NK-92 treated with Interleukin-12 subunit alpha and Interleukin-12 subunit beta, amount 100 ng/mL, for 24 hours (cell line): ENCODE results near the gene AKR7A2.
"Not testable (repeated sequence)": the region's sequence is repeated elsewhere in the genome, so short reads cannot be mapped to it uniquely, and the experiment has no call there.

ENCODE experiments used
- DNase-seq: peaks from one replicate; lab custom pipeline; 2025; lab: John Stamatoyannopoulos, UW

AKR7A2 gene

DNA sequence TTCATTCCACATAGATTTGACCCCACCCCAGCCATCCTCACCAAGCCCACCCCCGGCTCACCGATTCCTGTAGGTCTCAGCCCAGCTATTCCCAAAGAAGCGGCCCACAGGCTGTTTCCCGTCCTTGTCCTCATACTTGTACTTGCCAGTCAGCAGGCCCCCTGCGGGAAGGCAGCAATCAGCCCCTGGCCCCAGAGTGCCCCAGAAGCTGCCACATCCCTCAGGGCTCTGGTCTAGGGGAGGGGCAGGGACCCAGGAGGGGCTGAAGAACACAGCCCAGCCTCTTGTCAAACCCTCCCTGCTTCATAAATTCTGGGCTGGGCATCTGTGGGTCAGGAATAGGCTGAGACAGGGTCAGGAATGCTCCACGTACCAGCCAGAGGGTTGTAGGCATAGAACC is 5.0 kb downstream of the AKR7A2 start:
- DNase-seq = no peak

DNA sequence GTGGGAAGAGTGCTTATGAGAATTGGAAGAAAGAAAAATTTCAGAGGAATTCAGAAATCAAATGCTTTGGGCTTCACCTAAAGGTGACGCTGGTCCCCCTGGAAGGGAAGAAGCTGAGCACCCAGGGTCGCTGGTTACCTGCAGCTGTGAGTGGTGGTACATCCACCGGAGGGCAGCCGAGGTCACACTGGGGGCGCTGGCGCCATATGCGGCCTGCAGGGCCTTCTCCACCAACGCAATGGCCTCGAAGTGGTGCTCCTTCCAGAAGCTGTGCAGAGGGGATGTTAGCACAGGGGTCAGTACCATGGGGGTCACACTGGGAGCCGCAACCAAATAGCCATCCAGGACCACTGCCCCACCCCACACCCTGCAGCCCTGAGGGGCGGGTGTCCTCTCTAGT is 6.1 kb downstream of the AKR7A2 start:
- DNase-seq = no peak

DNA sequence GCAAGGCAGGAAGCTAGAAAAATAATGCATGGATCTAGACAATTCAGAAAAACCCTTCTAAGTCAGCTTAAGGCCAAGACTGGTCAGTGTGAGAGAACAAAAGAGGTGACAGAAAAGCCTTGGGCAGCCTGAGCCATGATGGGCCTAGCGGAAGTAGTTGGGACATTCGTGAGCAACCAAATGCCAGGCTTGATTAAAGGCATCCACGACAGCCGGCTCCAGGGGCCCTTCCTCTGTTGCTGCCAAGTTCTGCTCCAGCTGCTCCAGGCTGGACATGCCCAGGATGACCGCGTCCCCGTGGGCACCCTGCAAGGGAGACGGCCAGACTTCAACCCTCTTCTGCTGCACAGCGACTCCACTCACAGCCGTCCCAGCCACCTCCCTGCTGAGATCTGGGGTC is 7.9 kb downstream of the AKR7A2 start:
- DNase-seq = not testable (repeated sequence)

- DNase-seq = no peak
These were observed 11.7 kb downstream of the AKR7A2 start for GRCh38 chr1:19300211-19300610.

- DNase-seq = no peak
These were observed 17.3 kb downstream of the AKR7A2 start for GRCh38 chr1:19294638-19295037.

- no peak for DNase-seq
These were observed 22.7 kb downstream of the AKR7A2 start for GRCh38 chr1:19289244-19289643.

GRCh38 chr1:19288324-19289241 is 23.4 kb downstream of the AKR7A2 start, which contains the start of gene AKR7A3:
AKR7A3 (minus strand) TSS chr1:19288770; CDS start chr1:19288709, 61 bp downstream.
- not testable (repeated sequence) for DNase-seq

GRCh38 chr1:19287436-19288185 is 24.3 kb downstream of the AKR7A2 start:
- no peak for DNase-seq

DNA sequence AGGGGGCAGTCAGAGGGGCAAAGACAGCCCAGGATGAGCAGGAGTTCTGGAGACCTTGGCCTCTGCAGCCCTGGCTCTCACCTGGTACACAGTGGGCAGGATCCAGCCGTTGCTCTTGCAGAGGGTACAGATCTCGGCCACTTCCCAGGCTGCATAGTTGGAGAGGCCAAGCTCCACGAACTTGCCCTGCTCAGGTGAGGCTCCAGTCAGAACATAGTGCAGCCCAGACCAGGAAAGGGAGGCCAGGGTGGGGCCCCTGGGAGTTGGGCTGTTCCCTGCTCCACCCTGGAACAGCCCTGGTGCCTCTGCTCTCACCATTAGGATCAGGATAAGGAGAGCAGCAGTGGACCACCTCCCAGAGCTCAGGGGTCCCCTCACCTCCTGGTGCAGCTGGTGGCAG is 26.1 kb downstream of the AKR7A2 start:
- not testable (repeated sequence) for DNase-seq

- DNase-seq = not testable (repeated sequence)
These were observed 26.6 kb downstream of the AKR7A2 start for GRCh38 chr1:19285366-19285765.

GRCh38 chr1:19284881-19285280 is 27.1 kb downstream of the AKR7A2 start:
- DNase-seq = no peak

GRCh38 chr1:19283891-19284290 is 28.1 kb downstream of the AKR7A2 start:
- no peak for DNase-seq

DNA sequence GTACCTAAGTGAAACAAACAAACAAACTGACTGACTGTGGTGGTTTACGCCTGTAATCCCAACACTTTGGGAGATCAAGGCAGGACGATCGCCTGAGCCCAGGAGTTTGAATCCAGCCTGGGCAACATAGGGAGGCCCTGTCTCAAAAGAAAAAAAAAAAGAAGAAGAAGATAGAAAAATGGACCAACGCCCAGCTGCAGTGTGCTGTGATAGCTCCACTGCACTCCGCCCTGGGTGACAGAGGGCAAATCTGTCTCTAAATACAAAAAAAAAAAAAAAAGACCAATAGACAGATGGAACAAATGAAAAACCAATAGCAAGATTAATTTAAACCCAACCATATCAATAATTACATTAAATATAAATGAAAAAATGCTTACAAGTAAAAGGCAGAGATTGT is 37.3 kb downstream of the AKR7A2 start:
- DNase-seq = no peak

- DNase-seq = not testable (repeated sequence)
These were observed 38.0 kb downstream of the AKR7A2 start for GRCh38 chr1:19273844-19274531.

DNA sequence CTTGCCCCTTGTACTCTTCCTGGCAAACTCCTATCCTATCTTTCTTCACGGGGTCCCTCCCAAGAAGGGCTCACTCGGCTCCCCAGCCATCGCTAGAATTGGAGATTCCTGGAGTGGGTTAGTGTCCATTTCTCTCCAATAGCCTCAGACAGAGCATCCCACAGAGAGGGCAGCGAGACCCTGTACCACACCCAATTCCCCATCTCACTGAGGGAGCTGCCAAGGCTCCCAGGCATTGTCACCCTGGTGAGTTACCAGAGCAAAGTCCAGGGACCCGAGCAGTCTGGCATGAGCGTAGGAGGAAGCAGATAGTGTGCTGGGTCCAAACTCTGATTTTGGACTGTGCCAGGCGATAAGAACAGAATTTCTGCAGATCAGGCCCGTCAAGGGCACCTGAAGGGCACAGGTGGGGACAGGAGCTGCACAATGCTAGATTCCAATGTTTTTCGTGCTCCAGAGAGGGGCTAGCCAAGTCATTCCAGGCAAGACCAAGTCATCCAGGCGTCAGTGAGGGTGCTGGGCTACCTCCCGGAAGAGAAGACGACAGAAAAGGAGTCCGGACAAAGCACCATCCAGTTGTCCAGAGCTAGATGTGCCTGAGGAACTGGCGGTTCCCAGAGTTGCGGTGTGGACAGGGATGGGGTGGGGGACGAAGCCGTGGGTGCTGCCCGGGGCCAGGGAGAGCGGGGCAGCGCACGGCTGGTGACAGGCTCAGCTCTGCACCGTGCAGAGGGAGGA is 38.7 kb downstream of the AKR7A2 start:
- no peak for DNase-seq

- no peak for DNase-seq
These were observed 39.9 kb downstream of the AKR7A2 start for GRCh38 chr1:19272064-19272463.

DNA sequence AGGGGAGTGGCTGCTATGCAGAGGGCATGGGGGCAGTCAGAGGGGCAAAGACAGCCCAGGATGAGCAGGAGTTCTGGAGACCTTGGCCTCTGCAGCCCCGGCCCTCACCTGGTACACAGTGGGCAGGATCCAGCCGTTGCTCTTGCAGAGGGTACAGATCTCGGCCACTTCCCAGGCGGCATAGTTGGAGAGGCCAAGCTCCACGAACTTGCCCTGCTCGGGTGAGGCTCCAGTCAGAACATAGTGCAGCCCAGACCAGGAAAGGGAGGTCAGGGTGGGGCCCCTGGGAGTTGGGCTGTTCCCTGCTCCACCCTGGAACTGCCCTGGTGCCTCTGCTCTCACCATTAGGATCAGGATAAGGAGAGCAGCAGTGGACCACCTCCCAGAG is 41.6 kb downstream of the AKR7A2 start:
- DNase-seq = not testable (repeated sequence)

DNA sequence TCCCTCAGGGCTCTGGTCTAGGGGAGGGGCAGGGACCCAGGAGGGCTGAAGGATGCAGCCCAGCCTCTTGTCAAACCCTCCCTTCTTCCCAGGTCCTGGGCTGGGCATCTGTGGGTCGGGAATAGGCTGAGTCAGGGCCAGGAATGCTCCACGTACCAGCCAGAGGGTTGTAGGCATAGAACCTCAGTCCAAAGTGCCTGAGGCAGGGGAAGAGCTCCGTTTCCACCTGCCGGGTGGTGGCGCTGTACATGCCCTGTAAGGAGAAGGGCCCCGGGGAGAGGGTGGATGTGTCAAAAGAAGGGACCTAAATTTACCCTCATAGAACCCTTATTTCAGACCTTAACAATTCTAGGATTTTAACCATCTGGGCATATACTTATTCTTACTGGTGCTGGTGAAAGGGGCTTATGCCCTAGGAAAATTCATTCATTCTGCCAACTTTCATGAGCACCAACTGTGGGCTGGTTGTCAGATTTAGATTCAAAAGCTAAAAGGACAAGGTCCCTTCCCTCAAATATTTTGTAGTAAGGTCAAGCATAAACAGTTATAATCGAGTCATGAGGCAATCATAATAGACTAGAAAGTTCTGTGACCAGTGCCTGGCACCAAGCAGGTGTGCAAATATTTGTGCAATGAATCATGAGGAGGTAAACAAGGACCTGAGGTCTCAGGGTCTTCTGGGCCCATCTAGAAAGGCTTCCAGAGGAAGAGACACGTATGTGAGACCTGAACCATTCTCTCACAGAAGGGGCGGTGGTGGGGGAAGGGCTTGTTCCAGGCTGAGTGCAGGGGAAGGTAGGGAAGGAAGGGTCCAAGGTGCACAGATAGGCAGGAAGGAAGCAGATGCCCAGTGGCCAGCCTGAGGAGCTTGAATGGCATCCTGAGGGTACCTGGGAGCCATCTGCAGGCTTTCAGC is 42.3 kb downstream of the AKR7A2 start:
- DNase-seq = not testable (repeated sequence)

DNA sequence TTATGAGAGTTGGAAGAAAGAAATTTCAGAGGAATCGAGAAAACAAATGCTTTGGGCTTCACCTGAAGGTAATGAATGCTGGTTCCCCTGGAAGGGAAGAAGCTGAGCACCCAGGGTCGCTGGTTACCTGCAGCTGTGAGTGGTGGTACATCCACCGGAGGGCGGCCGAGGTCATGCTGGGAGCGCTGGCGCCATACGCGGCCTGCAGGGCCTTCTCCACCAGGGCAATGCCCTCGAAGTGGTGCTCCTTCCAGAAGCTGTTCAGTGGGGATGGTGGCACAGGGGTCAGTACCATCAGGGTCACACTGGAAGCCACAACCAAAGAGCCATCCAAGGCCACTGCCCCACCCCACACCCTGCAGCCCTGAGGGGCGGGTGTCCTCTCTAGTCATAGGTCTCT is 43.5 kb downstream of the AKR7A2 start:
- DNase-seq = no peak

- no peak for DNase-seq
These were observed 49.2 kb downstream of the AKR7A2 start for GRCh38 chr1:19262744-19263143.

DNA sequence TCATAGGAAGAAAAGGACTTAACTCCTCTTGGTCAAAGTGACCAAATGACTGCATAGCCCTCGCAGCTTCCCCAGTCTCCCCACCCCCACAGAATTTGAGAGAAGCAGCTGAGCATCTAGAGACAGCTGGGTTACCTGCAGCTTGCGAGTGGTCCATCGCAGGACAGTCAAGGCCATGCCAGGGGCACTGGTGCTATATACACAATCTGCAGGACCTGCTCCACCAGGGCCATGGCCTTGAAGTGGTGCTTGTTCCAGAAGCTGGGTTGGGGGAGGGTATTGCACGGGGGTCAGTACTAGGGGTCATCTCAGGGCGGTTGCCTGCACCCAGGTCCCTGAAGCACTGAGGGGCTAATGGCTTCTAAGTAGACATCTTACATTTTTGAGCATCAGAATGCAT is 49.9 kb downstream of the AKR7A2 start:
- DNase-seq = no peak
